Thoracic aorta (tissue), 2 donors: ENCODE measurements around the gene CDC16. TPM values are rescaled to one million over a fixed set of nuclear protein-coding genes. Genes with fewer than 3 reads are reported as not detected.

Experiments
- ATAC-seq: fragments of 150-250 bp; one replicate; pipeline ENCODE4 v1.8.0; 2017; ENCODE audit warnings: low read depth; ENCODE audit not compliant: insufficient number of reproducible peaks, low FRiP score
- DNase-seq: peaks from one replicate; pipeline ENCODE4 v3.0.0-alpha.2; 2020; ENCODE audit warnings: low spot score
- H3K27ac ChIP-seq, 2 donors: fragments of 200-600 bp; sonication (generic); 1 replicate in 1 of 2; 2 replicates in 1 of 2; pipeline ENCODE4 v1.5.1; 2016; ENCODE audit warnings: mild to moderate bottlenecking in 2 of 2, moderate library complexity in 2 of 2
- H3K27me3 ChIP-seq: fragments of 200-600 bp; sonication (generic); replicated peaks from 2 replicates; pipeline ENCODE4 v1.6.0; 2016; ENCODE audit warnings: mild to moderate bottlenecking; ENCODE audit not compliant: insufficient read depth
- H3K36me3 ChIP-seq: fragments of 200-600 bp; sonication (generic); one replicate; pipeline ENCODE4 v1.5.1; 2016
- H3K4me1 ChIP-seq, 2 donors: fragments of 200-600 bp; sonication (generic); 1 replicate in 1 of 2; 2 replicates in 1 of 2; pipeline versions ENCODE4 v1.5.1 to v1.6.0; 2016; ENCODE audit warnings: low read depth in 2 of 2, mild to moderate bottlenecking in 1 of 2; ENCODE audit not compliant: control insufficient read depth in 1 of 2
- H3K4me3 ChIP-seq: fragments of 200-600 bp; sonication (generic); 2 replicates; pipeline ENCODE4 v1.5.1; 2016; ENCODE audit warnings: mild to moderate bottlenecking
- H3K9me3 ChIP-seq: fragments of 200-600 bp; sonication (generic); 2 replicates; pipeline ENCODE4 v1.5.1; 2016
- CTCF ChIP-seq: fragments of 200-600 bp; sonication (generic); IDR thresholded peaks from one replicate; pipeline ENCODE4 v1.5.1; 2019; ENCODE audit warnings: antibody characterized with exemption
- total RNA-seq, 2 donors: library from RNA; depleted of rRNA; stranded (reverse); fragments of >200 nt; gene quantifications; one replicate each; pipeline versions ENCODE4 v1.1.0 to v1.2.3, GENCODE V29; 2016

CDC16 gene
- total RNA-seq, 2 donors from 2014 or later = 45.4 to 73.3 TPM

- H3K27me3 ChIP-seq = no peaks in the 10 kb centered on the region
- H3K36me3 ChIP-seq = peaks cover 3% of the 10 kb centered on the region
- peaks cover 10 to 32% of the 10 kb centered on the region in 2 donors for H3K4me1 ChIP-seq
- no peak for DNase-seq
- no peak for ATAC-seq
- TF ChIP-seq CTCF = no peak
- no peak overlapping the region for H3K27ac ChIP-seq
- H3K9me3 ChIP-seq = no peaks in the 10 kb centered on the region
- H3K4me3 ChIP-seq = no peak overlapping the region
These were observed 48.9 kb downstream of the CDC16 start for GRCh38 chr13:114283576-114283975.

DNA sequence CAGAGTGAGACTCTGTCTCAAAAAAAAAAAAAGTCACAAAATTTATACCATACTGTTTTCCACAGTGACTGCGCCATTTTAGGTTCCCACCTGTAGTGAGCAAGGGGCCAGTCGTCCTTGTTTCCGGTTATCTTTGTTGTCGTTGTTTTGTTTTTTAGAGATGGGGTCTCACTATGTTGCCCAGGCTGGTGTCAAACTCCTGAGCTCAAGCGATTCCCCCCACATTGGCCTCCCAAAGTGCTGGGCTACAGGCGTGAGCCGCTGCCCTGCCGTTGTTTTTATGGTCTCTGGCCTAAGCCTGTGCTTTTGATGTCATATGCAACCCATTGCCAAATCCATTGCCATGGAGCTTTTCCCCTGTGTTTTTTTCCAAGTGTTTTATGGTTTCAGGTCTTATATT lies 50.0 kb downstream of the CDC16 start:
- TF ChIP-seq CTCF = no peak
- Histone ChIP-seq H3K4me3 (no peak overlapping the region), H3K27me3 (no peaks in the 10 kb centered on the region), H3K4me1 (peaks cover 10 to 32% of the 10 kb centered on the region in 2 donors), H3K27ac (no peak overlapping the region), H3K9me3 (no peaks in the 10 kb centered on the region), H3K36me3 (peaks cover 8% of the 10 kb centered on the region)
- DNase-seq = no peak
- no peak for ATAC-seq

DNA sequence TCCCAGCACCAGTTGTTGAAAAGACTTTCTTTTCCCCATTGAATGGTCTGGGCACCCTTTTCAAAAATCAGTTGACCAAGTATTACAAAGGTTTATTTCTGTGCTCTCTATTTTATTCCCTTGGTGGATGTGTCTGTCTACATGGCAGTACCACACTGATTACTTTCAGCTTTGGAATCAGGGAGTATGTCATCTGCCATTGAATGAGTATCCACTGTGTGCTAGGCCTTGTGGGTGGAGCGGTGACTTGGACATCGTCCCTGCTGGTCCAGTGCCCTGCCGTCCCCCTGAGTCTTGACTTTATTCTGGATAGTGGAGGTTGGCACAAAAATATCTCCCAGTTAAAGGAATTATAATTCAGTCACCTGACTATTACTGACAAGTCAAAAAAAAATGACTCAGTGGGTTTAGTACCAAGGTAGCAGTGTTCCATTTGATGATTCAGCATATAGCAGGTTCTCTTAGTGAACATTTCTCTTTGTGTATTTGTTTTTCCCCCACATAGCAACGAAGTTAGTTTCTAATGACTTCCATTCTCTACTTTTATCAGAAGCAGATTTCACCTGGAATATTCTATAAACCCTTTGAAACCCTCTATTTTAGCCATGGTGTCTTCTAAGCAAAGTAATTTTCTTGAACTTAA lies 50.6 kb downstream of the CDC16 start:
- no peaks in the 10 kb centered on the region for H3K27me3 ChIP-seq
- H3K4me3 ChIP-seq = no peak overlapping the region
- ATAC-seq (no peak), DNase-seq (no peak)
- peaks cover 9 to 26% of the 10 kb centered on the region in 2 donors for H3K4me1 ChIP-seq
- peaks cover 11% of the 10 kb centered on the region for H3K36me3 ChIP-seq
- no peaks in the 10 kb centered on the region for H3K9me3 ChIP-seq
- H3K27ac ChIP-seq = no peak overlapping the region
- no peak for TF ChIP-seq CTCF

- TF ChIP-seq CTCF = no peak
- DNase-seq (no peak), ATAC-seq (no peak)
- Histone ChIP-seq H3K4me3 (no peak overlapping the region), H3K4me1 (peaks cover 6 to 20% of the 10 kb centered on the region in 2 donors), H3K36me3 (peaks cover 11% of the 10 kb centered on the region), H3K9me3 (no peaks in the 10 kb centered on the region), H3K27me3 (no peaks in the 10 kb centered on the region), H3K27ac (no peak overlapping the region)
These were observed 52.1 kb downstream of the CDC16 start for GRCh38 chr13:114286808-114287207.

DNA sequence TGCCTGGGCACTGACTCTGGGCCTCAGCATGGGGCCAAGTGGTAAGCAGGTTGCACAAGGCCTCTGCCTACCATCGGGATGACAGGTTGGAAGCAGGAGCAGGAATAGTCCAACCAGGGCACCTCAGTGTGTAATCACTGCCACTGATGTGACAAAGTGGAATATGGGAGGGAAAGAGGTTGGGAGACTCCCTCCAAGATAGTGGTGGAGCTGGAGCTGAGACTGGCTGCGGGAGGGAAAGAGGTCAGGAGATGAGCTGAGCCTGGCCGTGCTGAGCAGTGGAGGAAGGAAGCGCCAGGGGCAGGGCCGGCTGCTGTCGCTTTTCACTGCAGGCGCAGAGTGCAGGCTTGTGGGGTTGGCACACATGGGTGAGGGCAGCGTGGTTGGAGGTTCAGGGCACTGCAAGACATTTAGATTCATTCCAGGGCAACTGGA lies 53.5 kb downstream of the CDC16 start:
- ATAC-seq (no peak), DNase-seq (no peak)
- Histone ChIP-seq H3K4me1 (peaks cover under 1 to 11% of the 10 kb centered on the region in 2 donors), H3K36me3 (peaks cover 21% of the 10 kb centered on the region), H3K4me3 (no peak overlapping the region), H3K9me3 (no peaks in the 10 kb centered on the region), H3K27me3 (no peaks in the 10 kb centered on the region), H3K27ac (no peak overlapping the region)
- TF ChIP-seq CTCF = no peak
